HL-60 (cell line): ENCODE measurements around the gene TMTC1.

Experiments
- DNase-seq, 2 experiments: peaks; one replicate each; pipeline ENCODE4 v3.0.0-alpha.2; 2010 to 2020; ENCODE audit warnings: low read depth in 1 of 2, low spot score in 1 of 2
- H3K27ac ChIP-seq: fragments of 250-450 bp; sonication (Bioruptor Pico); replicated peaks from 2 replicates; pipeline ENCODE4 v1.5.1; 2020; ENCODE audit warnings: mild to moderate bottlenecking, moderate library complexity
- H3K27me3 ChIP-seq: fragments of 250-450 bp; sonication (Bioruptor Pico); 2 replicates; pipeline ENCODE4 v1.5.1; 2021; ENCODE audit warnings: mild to moderate bottlenecking, moderate library complexity; ENCODE audit not compliant: insufficient read depth, poor library complexity, severe bottlenecking
- H3K4me3 ChIP-seq: replicated peaks from 2 replicates; pipeline ENCODE4 v1.5.1; 2011; ENCODE audit warnings: mild to moderate bottlenecking, control low read depth, low read length; ENCODE audit not compliant: insufficient read depth
- CTCF ChIP-seq: IDR thresholded peaks from one replicate; pipeline ENCODE4 v1.5.1; 2011; ENCODE audit warnings: low read length, control low read depth, inconsistent platforms; ENCODE audit not compliant: insufficient read depth
- GABPA ChIP-seq: IDR thresholded peaks from 2 replicates; pipeline ENCODE4 v1.6.1; 2012; ENCODE audit warnings: low read depth
- POLR2AphosphoS5 ChIP-seq: IDR thresholded peaks from 2 replicates; pipeline ENCODE4 v1.6.1; 2012; ENCODE audit warnings: low read depth
- REST ChIP-seq: IDR thresholded peaks from 2 replicates; pipeline ENCODE4 v1.6.1; 2012; ENCODE audit warnings: low read depth; ENCODE audit not compliant: insufficient replicate concordance
- SPI1 ChIP-seq: IDR thresholded peaks from 2 replicates; pipeline ENCODE4 v1.6.1; 2012; ENCODE audit warnings: low read depth, mild to moderate bottlenecking, borderline replicate concordance

The TMTC1 gene

DNA sequence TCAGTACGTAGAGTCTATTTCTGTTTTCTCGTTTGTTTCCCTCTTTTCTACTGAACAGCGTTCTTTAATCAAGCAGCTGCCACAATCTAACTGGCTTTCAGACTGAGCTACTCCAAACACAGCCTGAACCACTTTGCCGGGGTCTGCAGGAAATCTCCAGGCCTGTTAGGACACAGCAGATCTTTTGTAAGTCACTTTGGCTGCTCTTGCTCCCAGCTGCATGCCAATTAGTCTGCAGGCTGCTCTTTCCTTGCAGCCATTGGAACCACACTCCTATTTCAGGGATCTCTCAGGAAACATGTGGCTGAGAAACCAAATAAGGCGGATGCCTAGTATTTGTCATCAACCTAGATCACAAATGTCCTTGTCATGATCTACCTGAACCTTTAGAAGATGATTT, 73.6 kb downstream of the TMTC1 start:
- DNase-seq, result no peak
- no peak overlapping the region for H3K27ac ChIP-seq
- TF ChIP-seq CTCF (no peak), GABPA (no peak), SPI1 (no peak), POLR2AphosphoS5 (no peak), REST (no peak)

DNA sequence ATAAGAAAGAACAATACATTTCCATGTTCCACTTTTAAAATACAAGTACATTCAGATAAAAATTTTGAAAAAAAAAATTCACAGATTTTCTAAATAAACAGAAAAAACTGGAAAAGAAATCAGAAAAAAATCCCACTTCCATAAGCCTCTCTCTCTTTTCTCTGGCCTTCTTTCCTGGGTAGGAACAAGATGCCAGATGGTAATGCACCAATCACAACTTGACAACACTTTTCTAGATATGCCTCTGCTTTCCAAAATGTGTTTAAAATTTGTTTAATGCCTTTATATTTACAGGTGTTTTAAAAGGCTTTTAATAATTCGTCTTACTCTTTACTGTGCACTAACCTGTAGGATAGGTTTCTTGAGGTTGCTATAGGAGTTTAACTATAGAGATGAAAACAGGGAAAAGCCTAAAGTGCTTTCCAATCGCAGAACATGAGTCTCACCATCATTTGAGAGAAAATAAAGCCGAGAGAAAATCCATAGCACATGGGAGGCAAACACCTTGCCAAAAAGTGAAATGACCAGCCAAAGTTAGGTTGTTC, 74.2 kb downstream of the TMTC1 start:
- TF ChIP-seq CTCF, result no peak
- no peak for TF ChIP-seq SPI1
- no peak for TF ChIP-seq POLR2AphosphoS5
- no peak for TF ChIP-seq GABPA
- TF ChIP-seq REST, result no peak
- Histone ChIP-seq H3K27ac (no peak overlapping the region), H3K27me3 (peaks cover 3% of the 10 kb centered on the region), H3K4me3 (no peak overlapping the region)
- no peak for DNase-seq

More for the DNA sequence above, 73.6 kb downstream of the TMTC1 start:
- H3K4me3 ChIP-seq, result no peak overlapping the region
- H3K27me3 ChIP-seq, result peaks cover 3% of the 10 kb centered on the region

DNA sequence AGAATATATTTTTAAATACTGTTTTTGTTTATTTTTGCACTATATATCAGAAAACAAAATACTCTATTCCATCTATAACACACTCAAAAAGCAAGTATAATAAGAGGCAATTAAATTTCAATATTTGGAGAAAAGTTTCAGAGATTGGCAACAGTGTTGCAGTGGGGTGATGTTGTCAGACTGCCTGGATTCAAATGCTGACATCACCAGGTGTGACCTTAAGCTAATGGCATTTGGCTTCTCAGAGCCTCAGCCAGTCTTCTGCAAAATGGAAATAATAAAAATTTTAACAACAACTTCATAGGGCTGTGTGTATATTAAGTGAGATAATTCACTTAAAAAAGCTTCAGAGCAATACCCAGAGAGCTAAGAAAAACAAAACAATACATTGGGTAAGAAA, 74.7 kb downstream of the TMTC1 start:
- no peak overlapping the region for H3K4me3 ChIP-seq
- H3K27me3 ChIP-seq, result peaks cover 3% of the 10 kb centered on the region
- TF ChIP-seq SPI1 (no peak), POLR2AphosphoS5 (no peak), GABPA (no peak), REST (no peak), CTCF (no peak)
- no peak for DNase-seq
- no peak overlapping the region for H3K27ac ChIP-seq
